GM23248 (cell line): ENCODE data around the gene PRRG2.

Source experiments
- EZH2 ChIP-seq: fragments of 200-600 bp; sonication (generic); IDR thresholded peaks from 2 replicates; pipeline ENCODE4 v1.6.1; 2018; ENCODE audit warnings: antibody characterized with exemption, mild to moderate bottlenecking; ENCODE audit not compliant: insufficient read depth, poor library complexity, severe bottlenecking
- EZH2phosphoT487 ChIP-seq: fragments of 200-600 bp; sonication (generic); IDR thresholded peaks from 2 replicates; pipeline ENCODE4 v1.6.1; 2018; ENCODE audit warnings: antibody characterized with exemption, moderate library complexity, mild to moderate bottlenecking, low read depth; ENCODE audit not compliant: insufficient read depth

DNA sequence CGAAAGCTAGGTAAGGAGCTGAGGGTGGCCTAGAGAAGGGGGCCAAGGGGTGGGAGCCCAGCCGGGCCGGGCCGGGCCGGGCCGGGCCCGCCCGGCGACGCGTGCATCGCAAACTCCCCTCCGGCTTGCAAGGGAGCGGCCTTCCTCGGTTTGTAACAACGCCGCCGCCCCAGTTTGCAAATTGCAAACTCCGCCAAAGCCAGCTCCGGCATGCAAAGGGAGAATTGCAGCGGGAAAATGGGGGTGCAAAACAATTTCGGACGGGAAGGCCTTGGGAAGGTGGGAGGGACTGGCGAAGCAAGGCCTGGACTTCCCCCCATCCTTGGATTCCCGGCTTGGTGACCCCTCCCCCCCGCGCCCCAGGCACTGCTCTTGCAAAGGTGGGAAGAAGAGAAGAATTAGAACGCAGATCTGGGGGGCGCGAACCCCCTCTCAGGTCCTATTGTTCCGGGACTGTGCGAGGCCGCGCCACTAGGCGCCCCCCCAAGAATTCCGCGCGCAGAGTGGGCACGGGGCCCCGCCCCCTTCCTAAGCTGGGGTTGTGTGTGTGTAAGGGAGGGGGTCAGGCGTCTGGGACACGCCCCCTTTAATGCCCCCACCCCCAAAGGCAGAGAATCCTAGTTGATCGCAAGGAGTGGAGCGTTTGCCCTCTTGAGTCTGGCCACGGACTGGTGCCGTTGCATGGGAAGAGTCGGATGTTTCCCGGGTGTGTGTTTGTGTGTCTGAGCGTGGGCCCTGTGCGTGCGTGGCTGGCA is 10.8 kb downstream of the PRRG2 start:
- TF ChIP-seq EZH2 (no peak), EZH2phosphoT487 (no peak)
